HG03045 (cell line): ENCODE data around the gene NELL2.
"Not testable (repeated sequence)": the region's sequence is repeated elsewhere in the genome, so short reads cannot be mapped to it uniquely, and the experiment has no call there.

Experiments used
- ATAC-seq: cut with Tn5 transposase; IDR thresholded peaks from one replicate; pipeline ENCODE4 v1.9.1; 2021; ENCODE audit warnings: mild to moderate bottlenecking, moderate library complexity; ENCODE audit not compliant: unreplicated experiment

NELL2 gene

GRCh38 chr12:44875954-44876543, at the start of gene NELL2:
TSS of gene NELL2 (minus strand) at chr12:44876315. CDS start at chr12:44875869, 446 bp downstream.
- ATAC-seq, result peak; percentile 58

GRCh38 chr12:44921736-44922135, 45.6 kb upstream of the NELL2 start:
- ATAC-seq, result no peak

DNA sequence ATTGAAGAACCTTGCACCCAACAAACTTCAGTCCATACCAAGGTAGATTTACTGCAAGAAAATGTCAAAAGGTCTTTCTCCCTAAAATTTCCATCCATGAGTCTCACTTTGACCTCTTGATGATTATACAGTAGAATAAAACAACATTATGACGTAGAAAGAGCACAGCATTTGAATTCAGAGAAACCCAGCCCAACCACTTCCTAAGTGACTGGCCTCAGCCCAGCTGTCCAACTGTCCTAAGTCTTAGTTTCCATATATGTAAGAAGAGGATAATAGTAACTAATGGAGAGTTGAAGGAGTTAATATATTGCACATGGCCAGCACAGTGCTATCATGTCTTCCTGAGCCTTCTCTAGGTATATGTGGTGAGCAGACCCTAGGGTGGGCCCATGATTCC, 41.0 kb upstream of the NELL2 start:
- ATAC-seq, result no peak

GRCh38 chr12:44915958-44916357, 39.8 kb upstream of the NELL2 start:
- no peak for ATAC-seq

DNA sequence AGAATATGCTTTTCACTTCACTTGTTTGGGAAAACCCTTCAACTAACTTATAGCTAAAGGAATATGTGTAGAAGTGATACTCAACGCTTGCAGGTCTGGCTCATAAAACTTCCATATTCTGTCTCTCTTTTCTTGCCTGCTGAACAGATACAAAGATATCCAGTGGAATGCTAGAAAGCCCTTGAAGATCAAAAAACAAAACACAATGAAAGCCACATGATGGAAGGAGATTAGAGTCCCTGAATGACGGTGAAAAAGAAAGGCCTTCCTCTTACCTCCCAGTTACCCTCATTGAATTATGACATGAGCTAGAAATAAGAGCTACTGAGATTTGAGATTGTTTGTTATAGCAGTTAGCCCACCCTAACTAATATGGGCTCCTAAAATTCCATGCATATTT, 28.2 kb upstream of the NELL2 start:
- ATAC-seq, result no peak

DNA sequence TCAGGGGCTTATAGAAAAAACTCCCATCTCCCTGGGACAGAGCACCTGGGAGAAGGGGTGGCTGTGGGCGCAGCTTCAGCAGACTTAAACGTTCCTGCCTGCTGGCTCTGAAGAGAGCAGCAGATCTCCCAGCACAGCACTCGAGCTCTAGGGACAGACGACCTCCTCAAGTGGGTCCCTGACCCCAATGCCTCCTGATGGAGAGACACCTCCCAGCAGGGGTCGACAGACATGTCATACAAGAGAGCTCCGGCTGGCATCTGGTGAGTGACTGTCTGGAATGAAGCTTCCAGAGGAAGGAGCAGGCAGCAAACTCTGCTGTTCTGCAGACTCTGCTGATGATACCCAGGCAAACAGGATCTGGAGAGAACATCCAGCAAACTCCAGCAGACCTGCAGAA, 22.0 kb upstream of the NELL2 start:
- not testable (repeated sequence) for ATAC-seq

- ATAC-seq, result no peak
Observed at GRCh38 chr12:44889926-44890325, 13.8 kb upstream of the NELL2 start.

- ATAC-seq, result no peak
Observed at GRCh38 chr12:44889162-44889561, 13.0 kb upstream of the NELL2 start.

- no peak for ATAC-seq
Observed at GRCh38 chr12:44885902-44886301, 9.8 kb upstream of the NELL2 start.

- no peak for ATAC-seq
Observed at GRCh38 chr12:44881197-44881596, 5.1 kb upstream of the NELL2 start.

DNA sequence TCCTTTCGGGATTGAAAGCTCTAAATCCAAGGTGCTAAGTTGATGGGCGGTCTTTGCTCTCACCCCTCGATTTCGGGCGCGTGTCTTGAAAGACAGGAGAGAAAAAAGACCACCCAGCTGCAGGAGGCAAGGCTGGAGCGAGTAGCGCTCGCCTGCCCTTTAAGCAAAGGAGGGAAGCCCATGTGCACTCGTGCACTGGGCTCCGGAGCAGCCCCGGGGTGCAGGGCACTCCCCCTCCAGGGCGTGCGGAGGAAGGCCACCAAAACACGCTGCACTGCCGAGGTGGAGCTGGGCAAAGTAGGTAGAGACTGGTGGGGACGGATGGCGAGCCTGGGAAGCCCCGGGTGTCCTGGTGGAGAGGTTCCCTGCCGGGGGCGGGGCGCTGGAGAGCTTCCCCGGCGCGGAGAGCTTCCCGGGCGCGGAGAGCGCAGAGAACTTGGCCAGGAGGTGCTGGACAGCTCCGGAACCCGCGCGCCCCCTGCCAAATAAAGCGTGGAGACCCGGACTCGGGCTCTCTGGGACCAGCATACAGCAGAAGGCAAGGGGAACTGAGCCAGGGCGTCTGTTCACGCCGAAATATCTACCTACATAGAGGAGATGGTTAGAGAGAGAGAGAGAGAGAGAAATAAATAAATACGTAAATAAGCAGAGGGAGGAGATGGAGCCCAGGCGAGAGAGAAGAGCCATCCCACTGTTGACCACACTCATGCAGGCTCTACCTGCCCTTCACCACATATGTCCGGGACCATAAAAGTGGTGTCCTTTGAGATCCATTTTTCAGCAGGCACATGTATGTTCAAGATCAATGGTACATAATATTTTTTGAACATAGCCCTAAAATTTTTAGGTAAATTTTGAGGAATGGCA, 662 bp upstream of the NELL2 start:
- peak; percentile 37 for ATAC-seq

- ATAC-seq, result peak; percentile 14
Observed at GRCh38 chr12:44875417-44875953, 630 bp downstream of the NELL2 start.

DNA sequence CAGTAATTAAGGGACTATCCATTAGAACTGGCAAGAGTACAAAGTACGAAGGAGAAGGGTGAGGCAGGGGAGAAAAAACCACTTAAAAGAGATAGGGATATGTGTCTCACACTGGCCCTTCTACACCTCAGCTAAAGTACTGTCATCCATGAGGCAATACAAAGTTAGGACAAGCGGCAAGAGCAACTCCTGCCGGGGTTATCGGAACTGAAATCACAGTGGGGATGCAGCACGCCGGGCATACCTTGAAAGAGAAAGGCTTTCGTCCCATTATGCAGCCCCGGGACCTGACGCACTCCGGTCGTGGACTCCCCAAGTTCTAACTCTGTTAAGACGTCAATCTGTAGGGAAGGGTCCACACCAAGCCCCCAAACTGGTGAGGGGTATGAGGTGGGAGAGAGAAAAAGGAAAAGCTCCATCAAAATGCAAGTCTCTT, 1.1 kb downstream of the NELL2 start:
- no peak for ATAC-seq

DNA sequence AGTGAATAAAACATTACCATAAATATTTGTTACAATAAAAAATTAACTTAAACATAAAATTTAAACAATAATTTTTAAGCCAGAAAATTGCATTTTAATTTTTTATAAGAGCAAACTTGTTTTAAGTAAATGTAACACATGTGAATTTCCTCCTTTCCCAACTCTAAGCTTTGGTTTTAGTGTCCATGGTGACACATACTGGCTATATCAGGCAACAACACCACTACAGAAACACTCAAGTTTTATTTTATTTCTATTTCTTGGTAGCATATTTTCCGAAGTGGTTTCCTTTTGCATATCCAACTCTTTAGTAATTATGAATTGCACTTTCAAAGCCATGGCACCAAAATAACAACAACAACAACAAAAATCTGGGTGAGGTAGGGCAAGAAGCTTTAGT, 2.2 kb downstream of the NELL2 start:
- no peak for ATAC-seq

- ATAC-seq, result no peak
Observed at GRCh38 chr12:44869503-44869902, 6.6 kb downstream of the NELL2 start.

- no peak for ATAC-seq
Observed at GRCh38 chr12:44863867-44864266, 12.2 kb downstream of the NELL2 start.

DNA sequence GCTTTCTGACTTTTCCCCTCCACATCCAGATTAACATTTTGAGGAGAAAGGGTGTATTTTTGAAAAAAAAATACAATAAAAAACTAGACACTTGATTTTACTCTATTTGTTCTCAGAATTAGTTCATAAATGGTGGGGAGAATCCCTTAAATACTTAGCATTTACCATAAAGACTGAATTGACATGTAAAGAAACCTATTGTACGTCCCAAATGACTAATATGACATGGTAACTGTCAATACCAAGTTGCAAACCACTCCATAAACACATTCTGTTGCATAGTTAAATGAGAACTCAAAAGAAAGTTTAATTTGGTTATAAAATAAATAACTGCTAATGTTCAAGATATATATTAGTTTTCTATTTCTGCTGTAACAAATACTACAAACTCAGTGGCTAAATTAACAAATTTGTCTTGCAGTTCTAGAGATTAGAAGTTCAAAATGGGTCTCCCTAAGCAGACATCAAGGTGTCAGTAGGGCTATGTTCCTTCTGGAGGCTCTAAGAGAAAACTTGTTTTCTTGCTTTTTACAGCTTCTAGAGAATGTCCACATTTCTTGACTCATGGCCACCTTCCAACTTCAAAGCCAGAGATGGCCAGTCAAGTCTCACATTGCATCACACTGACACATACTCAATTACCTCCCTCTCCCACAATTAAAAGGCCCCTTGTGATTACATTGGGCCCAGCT, 16.0 kb downstream of the NELL2 start:
- ATAC-seq, result no peak

DNA sequence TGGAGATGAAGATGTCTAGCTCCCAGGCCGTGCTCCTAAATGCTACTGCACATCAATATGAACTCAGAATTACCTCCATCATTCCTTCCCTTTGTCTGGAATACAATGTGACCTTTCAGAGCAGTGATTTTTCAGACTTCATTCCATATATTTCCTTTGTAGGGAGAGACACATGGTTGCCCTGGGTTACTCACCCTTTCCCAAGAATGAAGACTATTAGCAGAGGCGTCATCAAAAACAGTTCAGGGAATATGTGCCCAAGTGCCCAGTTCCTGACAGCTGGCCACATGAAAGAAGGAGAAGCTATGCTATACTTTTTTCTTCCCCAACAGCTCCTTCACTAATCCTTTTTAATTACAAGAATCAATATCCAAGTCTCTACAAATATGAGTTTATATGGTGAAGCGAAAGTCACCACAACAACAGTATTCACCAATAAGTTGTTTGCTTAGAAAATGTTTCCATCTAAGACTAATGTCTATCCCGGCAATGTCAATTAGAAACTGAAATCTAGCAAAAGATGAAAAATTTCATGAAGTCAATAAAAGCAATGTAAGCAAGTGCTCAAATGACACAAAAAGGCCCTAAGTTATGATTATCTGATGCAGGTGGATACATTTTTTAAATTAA, 17.8 kb downstream of the NELL2 start:
- no peak for ATAC-seq

DNA sequence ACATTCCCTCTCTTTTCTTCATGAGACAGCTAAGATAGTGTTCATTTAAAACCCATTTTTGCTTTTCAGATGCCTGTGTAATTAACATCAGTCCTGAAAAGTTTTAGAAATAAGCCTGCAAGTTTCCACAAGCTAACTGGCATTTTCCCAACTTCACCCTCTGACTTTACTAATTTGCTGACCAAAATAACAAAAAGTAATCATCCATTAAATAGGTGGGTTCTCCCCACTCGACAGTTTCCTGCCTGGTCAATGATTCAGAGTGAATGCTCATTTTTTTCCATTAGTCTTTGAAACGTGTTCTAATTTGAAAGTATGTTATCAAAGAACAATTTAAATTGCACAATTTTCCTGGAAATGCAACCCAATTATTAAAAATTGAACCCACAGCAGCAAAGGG, 23.6 kb downstream of the NELL2 start:
- ATAC-seq, result no peak

- no peak for ATAC-seq
Observed at GRCh38 chr12:44851586-44851985, 24.5 kb downstream of the NELL2 start.

DNA sequence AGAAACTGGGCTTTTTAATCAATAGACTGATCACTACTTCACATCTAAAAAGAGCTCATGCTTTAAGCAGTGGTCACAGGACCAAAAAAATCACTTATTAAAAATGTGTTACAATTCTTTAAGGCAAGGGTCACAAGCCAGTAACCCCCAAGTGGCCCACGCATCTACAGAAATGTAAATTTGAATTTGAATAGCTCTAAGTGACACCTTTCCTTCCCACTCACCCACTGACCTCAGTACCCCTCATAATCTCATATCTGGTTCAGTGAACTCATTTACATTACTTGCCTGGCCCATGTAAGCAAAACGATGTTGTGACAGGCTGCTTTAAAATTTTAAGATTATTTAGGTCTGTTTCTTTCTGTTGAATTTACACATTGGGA, 27.4 kb downstream of the NELL2 start:
- peak; percentile 34 for ATAC-seq
